ENCODE data around the gene ARHGEF4.

Gene ARHGEF4

DNA sequence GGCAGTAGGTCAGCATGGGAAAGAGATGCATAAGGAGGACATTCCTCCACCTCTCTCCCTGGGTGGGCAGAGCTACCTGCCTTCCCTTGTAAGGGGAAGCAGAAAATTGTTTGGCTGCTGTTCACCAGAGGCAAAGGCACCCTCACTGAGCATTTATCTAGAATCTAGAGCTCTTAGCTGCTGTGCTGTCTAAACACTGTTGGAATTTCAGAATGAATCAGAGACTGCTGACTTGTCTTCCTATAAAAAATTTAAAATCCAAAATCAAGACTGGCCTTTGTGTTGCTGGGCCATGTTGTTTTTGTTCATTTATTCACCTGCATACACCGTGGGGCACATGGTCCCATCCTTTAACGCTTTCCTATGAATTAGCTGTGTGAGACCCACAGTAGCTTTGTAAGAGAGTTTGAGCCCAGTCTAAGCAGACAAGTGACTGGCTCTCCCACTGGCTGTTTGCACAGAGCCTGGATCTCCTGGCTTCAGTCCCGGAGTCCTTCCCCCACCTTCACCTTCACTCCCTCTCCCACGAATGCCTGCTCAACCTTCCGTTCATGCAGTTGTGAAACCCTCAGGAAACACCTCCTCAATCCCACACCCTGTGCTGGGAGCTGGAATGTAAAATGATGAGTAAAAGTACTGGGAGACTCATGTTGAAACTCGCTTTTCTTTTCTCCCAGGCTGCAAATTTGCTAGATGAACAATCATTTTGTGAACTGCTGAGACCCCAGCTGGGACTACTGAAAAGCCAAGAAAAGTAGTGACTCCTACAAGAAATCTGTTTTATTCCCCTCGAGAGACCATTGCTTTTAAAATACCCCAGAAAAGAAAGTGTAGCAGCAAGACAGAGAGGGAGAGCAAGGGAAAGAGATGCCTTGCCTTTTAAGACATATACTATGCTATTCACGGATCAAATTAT is 180.4 kb downstream of the ARHGEF4 start:
- DNase-seq (ENCODE audit: low spot score) = no peak

DNA sequence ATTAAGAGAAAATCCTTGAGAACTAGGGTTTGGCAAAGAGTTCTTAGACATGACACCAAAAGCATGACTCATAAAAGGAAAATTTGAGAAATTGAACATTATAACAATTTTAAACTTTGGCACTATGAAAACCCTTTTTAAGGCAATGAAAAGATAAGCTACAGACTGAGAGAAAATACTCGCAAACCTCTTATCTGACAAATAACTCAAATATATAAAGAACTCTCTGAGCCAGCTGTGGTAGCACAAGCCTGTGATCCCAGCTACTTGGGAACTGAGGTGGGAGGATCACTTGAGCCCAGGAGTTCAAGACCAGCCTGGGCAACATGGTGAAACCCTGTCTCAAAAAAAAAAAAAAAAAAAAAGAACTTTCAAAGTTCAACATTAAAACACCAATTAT is 186.0 kb downstream of the ARHGEF4 start:
- no peak for DNase-seq (ENCODE audit: low spot score)

DNA sequence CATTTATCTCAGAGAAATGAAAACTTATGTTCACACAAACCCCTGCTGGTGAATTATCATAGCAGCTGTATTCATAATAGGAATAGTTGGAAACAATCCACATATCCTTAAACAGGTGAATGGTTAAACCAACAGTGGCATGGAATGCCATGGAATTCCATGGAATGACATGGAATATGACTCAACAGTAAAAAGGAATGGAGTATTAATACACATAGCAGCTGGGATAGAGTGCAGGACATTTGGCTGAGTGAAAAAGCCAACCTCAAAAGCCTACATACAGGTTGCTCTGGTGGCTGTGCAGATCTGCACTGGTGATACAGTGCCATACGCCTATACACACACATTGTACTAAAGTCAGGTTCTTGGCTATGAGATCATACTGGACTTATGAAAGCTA is 187.0 kb downstream of the ARHGEF4 start:
- no peak for DNase-seq (ENCODE audit: low spot score)

DNA sequence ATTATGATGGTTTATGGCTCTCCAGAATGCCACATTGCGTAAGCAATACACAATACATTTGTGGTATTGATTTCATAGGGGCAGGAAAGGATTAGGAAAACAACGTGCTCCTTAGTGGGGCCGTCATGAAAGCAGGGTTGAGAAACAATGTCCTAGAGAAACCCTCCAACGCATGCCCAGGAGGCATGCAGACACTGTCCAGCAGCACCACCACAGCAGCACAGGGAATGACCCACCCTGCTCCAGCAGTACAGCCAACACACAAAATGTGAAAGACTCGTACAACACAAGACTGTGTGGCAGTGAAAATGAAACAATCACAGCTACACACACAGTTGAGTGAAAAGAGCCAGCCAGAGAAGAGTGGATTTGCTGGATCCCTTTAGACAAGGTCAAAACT is 190.2 kb downstream of the ARHGEF4 start:
- no peak for DNase-seq (ENCODE audit: low spot score)

DNA sequence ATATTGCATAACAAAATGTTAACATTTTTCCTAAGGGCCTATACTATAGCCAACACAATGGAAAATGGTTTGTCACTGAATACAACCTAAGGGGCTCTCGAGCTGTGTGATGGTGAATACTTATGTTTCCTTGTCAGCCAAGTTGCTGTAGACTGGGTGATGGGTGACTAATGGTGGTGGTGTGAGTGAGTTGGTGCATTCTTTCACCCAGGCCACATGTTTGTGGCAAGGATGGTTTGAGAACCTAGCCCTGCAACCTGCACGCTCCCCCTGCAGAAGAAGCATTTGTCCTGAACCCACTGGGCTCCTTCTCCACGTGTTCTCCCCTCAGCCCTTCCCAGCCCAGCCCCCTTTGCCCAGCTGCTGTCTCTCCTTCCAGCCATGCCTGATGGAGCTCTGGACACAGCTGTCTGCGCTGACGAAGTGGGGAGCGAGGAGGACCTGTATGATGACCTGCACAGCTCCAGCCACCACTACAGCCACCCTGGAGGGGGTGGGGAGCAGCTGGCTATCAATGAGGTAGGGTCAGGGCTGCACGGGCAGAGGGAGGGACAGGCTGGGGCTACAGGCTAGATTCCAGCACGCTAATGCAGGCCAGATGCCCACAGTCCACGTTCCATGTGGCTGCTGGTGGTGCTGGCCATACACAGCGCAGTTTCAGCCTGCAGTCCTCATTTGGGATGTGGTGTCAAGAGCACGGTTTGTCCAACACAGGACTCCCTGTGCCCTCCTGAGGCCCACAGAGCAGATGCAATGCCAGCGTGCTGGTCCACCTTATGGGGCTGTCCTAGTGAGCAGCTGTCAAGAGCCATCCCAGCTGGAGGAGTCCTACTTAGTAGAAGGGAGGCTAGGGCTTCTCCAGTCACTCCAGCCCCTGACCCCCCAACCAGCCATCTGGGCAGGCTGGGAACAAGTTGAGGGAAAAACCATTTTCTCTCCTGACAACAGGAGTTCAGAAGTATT is 191.1 kb downstream of the ARHGEF4 start:
- DNase-seq (ENCODE audit: low spot score) = no peak

DNA sequence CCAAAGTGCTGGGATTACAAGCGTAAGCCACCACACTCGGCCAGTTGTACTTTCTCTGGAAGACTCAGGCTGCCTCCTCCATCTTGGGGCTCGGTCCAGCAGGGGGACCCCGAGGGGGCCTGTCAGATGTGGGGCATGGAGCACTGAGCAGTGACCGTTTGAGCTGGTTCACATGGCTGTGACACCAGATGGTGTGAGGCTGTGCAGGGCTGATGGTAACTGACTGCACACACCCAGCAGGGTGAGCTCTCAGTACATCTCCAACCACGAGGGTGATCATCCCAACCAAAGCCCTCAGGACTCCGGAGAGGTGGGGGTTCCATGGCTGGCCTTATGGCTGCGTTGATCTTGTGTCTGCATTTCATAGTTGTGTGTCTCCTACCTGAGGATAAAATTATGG is 193.1 kb downstream of the ARHGEF4 start:
- DNase-seq (ENCODE audit: low spot score) = no peak

DNA sequence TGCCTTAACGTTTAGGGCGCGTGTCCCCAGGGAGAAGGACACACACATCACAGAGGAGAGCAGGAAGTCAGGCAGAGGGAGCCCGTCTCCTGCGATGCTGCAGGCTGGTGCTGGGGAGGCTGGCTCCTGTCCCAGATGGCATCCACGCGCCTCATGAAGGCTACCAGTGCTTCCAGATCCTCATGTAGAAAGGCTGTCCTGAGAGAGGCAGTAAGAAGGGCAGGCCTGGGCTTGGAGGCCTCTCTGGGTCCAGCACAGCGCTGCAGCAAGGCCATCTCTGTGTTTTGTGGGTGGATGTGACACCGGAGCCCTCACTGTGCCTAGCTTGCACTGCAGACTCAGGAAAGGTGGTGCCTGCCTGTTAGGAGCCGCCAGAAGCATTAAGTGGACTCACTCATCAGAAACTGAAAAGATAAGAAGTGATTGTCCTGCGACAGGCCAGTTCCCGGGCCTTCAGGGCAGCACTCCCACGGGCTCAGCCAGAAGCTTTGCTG is 193.8 kb downstream of the ARHGEF4 start:
- no peak for DNase-seq (ENCODE audit: low spot score)

DNA sequence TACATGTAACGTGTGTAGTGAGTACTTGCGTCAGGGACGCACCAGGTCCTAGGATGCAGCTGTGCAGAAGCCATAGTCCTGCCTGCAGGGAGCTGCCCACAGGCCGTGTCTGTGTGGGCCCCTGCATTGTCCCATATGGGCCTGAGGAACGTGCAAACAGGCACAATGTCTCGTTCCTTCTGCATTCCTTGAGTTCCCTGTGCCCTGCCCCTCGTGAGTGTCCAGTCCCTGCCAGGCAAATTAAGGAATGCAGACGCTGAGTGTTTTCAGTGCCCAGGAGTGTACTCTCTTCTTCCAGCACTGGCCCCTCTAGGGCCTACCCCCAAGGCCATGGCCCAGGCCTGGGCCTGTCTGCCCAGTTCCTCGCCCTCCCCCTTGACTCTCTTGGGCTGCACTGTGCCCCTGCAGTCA is 194.7 kb downstream of the ARHGEF4 start:
- DNase-seq (ENCODE audit: low spot score) = no peak

DNA sequence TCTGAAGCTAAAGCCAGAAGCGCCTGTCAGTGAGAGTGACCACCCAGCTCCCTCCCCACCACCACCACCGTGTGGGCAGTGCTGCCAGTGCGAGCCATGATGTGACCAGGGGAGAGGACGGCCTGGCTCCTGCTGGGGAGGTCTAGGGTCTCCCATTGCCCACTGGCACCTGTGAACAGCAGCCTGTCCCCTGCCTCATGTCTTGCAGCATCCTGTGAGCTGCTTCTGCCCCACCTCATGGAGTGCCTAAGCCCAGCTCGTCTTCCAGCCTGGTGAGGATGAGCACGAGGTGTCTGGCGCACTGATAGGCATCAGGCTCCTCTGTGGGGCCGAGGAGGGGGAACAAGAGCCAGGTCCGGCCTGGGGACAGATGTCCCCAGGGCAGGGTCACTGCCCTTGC is 195.2 kb downstream of the ARHGEF4 start:
- DNase-seq (ENCODE audit: low spot score) = no peak

DNA sequence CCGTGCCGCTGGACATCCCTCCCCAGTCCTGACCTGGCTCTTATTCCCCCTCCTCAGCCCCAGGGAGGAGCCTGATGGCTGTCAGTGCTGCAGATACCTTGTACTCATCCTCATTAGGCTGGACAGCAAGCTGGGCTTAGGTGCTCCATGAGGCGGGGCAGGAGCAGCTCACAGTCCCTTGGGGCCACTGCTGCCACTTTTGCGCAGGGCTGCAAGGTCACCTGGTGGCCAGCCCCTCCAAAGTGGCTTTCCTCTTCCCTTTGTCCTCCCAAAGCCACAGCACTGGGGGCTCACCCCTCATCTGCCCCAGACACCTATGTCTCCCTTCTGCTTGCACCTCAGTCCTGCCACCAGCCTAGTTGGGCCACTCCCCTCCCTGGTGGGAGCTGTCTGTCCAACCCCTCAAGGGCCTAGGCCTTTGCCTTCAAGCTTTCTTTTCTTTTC is 195.7 kb downstream of the ARHGEF4 start:
- no peak for DNase-seq (ENCODE audit: low spot score)

DNA sequence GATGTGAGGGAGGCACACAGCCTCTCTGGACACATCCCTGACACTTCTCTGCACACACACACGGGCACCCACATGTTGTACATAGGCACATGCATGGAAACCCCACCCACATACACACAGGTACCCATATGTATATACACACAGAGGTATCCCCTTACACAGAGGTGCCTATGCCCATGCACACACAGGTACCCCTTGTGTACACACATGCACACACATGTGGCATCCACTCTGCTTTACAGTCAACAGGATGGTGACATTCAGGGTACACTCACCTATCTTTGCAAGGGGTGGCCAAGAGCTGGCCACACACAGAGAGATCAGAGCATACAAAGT is 197.0 kb downstream of the ARHGEF4 start:
- no peak for DNase-seq (ENCODE audit: low spot score)

DNA sequence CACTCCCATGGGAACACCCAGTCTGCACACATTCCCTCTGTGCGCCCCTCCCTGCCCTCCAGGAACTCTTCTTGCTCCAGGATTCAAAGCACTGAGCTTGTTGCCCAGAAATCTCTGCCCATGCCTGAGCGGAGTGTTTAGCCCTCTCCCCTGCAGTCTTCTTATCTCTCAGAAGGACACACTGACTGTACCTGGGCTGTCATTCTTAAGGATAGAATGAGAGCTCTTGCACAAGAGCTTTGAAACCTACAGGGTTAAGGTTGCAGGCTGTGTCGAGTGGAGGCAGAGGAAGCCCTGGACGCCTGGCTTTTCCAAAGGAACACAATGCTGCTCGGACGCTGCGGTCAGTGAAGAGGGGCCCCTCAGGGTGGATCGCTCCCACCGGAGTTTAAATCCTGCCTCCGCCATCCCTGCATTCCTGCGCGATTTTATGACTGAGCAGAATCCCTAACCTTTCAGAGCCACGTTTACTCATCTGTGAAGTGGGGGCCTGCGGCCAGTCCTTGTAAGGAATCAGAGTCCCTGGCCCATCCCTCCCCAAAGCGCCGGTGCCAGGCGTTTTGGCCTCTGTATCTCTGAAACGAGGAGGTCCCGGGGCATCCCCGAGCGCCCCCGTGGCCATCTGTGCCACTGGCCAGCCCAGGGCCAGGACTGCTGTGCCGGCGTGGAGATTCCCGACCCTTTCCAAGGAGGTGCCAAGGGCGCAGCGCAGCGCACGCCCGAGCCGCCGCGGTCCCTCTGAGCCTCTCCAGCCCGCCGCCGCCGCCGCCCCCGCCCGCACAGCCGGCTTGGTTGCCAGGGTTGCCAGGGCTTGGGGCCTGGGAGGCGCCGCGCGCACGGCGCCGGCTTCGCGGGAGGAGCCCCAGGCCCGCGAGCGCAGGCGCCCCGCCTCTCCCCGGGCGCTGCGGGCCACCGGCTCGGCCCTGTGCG is 197.7 kb downstream of the ARHGEF4 start:
- no peak for DNase-seq (ENCODE audit: low spot score)

DNA sequence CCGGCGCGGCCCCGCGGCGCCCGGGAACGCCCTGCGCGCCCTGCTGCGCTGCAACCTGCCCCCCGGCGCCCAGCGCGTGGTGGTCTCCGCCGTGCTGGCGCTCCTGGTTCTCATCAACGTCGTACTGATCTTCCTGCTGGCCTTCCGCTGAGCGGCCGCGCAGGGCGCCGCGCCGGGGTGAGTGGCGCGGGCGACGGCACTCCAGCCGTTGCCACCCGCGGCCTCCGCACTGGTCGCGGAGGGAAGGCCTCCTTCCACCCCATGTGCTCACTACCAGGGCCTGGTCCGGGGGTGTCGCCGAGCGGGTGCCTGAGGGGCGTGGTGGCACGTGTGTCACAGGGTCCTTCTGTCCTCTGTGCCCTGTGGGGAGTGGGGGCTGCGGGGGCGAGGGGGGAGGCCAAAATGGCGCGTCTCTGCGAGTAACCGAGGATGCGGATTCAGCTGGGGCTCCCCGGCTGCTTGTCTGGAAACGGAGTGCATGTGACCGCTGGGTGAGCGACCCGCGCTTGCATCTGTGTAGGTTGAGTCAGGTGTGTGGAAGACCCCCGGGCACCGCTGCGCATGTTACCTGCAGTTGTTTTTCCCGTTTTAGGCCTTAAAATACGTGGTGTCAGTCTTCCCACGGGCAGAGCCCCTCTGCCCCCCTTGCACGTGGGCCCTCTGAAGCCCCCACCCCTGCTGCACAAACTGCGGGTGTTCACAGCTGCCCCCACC is 198.6 kb downstream of the ARHGEF4 start:
- no peak for DNase-seq (ENCODE audit: low spot score)

DNA sequence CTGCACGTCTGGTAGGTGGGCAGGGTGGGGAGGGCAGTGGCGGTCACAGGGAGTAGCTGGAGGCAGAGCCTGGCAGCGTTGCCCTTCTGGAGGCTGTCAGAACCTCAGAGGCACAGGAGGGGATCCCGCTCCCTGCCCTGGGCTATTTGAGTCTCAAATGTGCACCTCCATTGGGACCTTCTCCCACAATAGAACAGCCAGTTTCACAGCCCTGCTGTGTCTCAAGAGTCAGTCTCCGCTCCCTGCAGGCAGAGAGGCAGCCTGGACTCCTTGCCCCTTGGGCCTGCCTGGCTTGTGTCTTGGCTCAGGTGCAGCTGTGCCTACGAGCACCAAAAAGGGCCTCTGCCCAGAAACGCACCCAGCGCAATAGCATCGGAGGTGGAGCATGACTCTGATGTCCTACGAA is 199.1 kb downstream of the ARHGEF4 start:
- DNase-seq (ENCODE audit: low spot score) = no peak

DNA sequence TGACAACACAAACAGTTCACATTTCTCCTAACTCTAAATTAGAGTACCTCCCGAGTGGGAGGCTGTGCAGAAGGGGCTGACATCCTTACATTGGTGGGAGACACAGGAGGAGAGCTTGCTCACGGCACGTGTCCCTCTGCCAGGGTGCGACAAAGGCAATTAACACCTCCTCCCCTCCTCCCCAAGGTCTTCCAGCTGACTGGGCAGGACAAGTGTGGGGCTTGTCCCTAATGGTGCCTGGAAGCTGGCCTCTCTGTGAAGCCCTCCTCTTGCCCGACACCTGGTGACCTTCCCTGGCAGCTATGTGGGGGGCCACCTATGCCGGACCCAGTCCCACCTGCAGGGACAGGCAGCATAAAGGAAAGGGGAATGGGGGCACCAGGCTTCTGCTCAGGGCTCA is 199.6 kb downstream of the ARHGEF4 start:
- no peak for DNase-seq (ENCODE audit: low spot score)

DNA sequence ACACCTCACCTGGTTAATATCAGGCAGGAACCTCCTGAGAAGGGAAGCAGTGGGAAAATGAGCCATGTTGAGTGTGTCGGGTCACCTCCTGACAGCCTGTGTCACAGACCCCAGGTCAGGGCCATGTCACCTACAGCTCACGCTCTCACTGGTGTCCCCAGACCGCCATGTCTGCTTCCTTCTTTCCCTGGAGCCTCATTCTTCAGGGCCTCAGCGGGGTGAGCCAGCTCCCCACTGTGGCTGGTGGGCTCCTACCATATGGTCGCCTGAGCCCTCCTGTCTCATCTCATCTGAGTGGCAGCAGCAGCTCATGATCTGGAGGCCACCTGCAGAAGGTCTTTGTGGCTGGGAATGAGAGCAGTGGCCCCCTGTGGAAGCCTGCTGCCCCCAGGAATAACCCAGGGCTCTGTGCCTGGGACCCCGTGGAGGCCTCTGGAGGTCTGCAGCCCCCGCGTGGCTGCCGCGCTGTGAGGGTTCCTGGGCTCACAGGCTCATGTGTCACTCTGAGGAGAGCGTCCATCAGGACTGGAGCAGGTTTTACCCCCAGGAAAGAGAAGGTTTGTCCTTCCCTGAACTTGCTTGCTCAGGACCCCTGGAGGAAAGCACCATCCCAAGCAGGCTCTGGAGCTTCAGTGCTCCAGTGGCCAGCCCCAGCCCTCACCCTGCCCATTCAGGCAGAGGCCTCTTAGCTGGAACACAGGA is 200.1 kb downstream of the ARHGEF4 start:
- no peak for DNase-seq (ENCODE audit: low spot score)

DNA sequence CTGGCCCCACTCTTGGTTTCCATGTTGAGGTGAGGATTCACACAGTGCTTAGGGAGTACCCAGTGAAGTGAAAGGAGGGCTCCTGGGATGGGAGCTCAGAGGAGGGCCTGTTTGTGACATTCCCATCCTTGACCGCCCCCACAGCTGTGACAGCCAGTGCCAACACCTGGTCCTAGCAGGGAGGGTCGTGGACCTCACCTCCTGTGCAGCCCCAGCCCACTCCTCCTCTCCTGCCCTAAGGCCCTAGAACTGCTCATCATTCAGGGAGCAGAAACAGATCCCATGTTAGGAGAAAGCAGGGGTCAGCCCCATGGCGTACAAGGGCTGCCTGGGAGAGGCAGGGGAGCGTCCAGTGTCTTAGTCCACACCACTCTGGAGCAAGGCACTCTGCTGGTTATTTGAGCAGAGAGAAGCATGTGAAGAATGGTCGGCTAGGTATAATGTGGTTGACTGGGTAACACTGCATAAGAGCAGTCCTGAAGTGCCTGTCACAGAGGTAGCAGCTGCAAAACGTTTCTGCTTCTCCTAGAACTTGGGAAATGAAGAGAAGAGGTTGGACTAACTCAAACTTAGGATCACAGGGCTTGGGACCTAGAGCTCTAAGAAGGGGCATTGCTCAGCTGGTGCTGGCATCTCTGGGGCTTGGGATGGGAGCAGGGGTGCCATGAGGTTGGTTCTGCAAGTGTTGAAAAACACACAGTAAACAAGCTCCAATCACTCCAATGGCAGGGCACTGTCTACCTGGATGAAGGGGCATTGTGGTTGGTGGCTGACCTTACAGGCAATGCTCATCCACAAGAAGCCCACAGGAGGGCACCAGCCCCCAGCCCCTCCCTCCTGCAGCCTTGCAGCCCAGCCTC is 200.9 kb downstream of the ARHGEF4 start:
- no peak for DNase-seq (ENCODE audit: low spot score)

DNA sequence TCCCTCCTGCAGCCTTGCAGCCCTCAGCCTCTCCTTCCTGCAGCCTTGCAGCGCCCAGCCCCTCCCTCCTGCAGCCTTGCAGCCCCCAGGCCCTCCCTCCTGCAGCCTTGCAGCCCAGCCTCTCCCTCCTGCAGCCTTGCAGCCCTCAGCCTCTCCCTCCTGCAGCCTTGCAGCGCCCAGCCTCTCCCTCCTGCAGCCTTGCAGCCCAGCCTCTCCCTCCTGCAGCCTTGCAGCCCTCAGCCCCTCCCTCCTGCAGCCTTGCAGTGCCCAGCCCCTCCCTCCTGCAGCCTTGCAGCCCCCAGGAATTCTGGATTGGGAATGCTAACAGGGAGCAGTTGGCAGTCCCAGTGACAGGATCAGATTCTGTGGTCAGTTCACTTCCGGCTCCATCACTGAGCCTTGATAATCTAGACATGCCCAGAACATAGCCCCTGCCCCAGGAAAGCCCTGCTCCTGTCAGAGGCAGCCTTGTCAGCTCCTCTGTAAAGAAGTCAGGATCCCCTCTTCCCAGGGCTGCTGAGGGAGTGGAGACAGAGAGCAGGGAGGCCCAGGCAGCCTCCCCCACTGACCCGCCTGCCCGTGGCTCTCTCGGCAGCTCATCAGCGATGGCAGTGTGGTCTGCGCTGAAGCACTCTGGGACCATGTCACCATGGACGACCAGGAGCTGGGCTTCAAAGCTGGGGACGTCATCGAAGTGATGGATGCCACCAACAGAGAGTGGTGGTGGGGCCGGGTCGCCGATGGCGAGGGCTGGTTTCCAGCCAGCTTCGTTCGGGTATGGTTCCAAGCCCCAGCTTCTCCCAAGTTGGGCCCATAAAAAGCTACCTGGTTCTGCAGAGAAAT is 201.8 kb downstream of the ARHGEF4 start:
- DNase-seq (ENCODE audit: low spot score) = no peak

DNA sequence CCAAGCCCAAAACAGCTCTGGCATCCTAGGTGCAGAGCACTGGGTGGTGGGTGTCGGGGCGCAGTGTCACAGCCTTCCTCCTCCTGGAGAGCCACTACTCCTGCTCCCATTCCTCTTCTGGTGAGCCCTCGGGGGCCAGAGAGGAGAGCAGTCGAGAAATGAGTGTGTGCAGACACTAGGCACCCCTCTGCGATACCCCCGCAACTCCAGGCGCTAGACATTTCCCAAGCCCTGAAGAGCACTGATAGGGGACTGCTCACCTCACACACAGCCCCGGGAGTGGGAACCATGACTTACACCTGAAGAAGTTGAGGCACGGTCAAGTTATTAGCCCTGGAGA is 202.4 kb downstream of the ARHGEF4 start:
- DNase-seq (ENCODE audit: low spot score) = no peak
